K562 (cell line): Measurements from ENCODE around the gene CAPN6. TPM values are rescaled to one million over a fixed set of nuclear protein-coding genes. Genes with fewer than 3 reads are reported as not detected.

Experiments
- ATAC-seq: fragments of 200-7000 bp; cut with Tn5 transposase; 3 replicates; pipeline ENCODE4 v1.9.1; 2020; ENCODE audit warnings: moderate library complexity
- BruUV-seq: library from RNA; stranded (reverse); fragments of 400-500 nt; replicated peaks from 2 replicates; lab custom pipeline; 2021; lab: Mats Ljungman, UMichigan
- CTCF ChIA-PET: fragments of 300-600 bp; formaldehyde crosslinking; extraction: SDS; loops from one replicate; lab custom pipeline; 2021; ENCODE audit warnings: low intra/inter-chr PET ratio; lab: Yijun Ruan, JAX
- POLR2A ChIA-PET: fragments of 300-600, 350-650 bp; sonication (Branson Sonifier 250); formaldehyde crosslinking; extraction: SDS; loops from one replicate; lab custom pipeline; 2021; ENCODE audit warnings: antibody characterized with exemption, inconsistent platforms; lab: Yijun Ruan, JAX
- DNase-seq, 4 experiments: peaks; one replicate each; pipeline versions ENCODE4 v3.0.0 to v3.0.0-alpha.2; 2011 to 2018; ENCODE audit warnings: low spot score in 3 of 4, mixed read lengths in 3 of 4; ENCODE audit errors: extremely low read depth in 1 of 4
- FAIRE-seq: peaks from 2 replicates; lab custom pipeline; 2011; peaks lifted over from hg19 to GRCh38; lab: Jason Lieb, UNC
- H2AFZ ChIP-seq: 2 replicates; pipeline ENCODE4 v1.6.0; 2011; ENCODE audit warnings: low read depth, low read length, control low read depth, inconsistent platforms
- H3K27ac ChIP-seq: fragments of 200-600 bp; 3 replicates; pipeline ENCODE4 v1.8.0; 2011; ENCODE audit warnings: low read depth, mild to moderate bottlenecking, control low read depth, inconsistent platforms, low read length, moderate library complexity, mixed read lengths; ENCODE audit errors: extremely low read depth
- H3K27me3 ChIP-seq, 2 experiments: fragments of 300-600 bp in 1 of 2; 2 replicates in 1 of 2; 3 replicates in 1 of 2; pipeline versions ENCODE4 v1.6.0 to v1.8.0; 2011; ENCODE audit warnings: inconsistent platforms in 2 of 2, low read length in 2 of 2, mild to moderate bottlenecking in 1 of 2, mixed read lengths in 1 of 2, moderate library complexity in 1 of 2; ENCODE audit not compliant: control insufficient read depth in 2 of 2, insufficient read depth in 2 of 2
- H3K36me3 ChIP-seq: fragments of 300-600 bp; 3 replicates; pipeline ENCODE4 v1.8.0; 2011; ENCODE audit warnings: mild to moderate bottlenecking, low read length, inconsistent platforms; ENCODE audit not compliant: control insufficient read depth, insufficient read depth
- H3K4me1 ChIP-seq, 2 experiments: fragments of 200-600 bp in 1 of 2; replicated peaks in 1 of 2; 2 replicates in 1 of 2; 3 replicates in 1 of 2; pipeline versions ENCODE4 v1.5.1 to v1.8.0; 2011; ENCODE audit warnings: inconsistent platforms in 2 of 2, low read length in 2 of 2, mild to moderate bottlenecking in 1 of 2, mixed read lengths in 1 of 2, moderate library complexity in 1 of 2; ENCODE audit not compliant: control insufficient read depth in 2 of 2, insufficient read depth in 2 of 2
- H3K4me2 ChIP-seq: 2 replicates; pipeline ENCODE4 v1.6.1; 2011; ENCODE audit warnings: low read length, control low read depth, inconsistent platforms, mixed read lengths; ENCODE audit not compliant: insufficient read depth
- H3K4me3 ChIP-seq: fragments of 200-600 bp; sonication (generic), shearing (Covaris generic); 2 replicates; pipeline ENCODE4 v1.5.1; 2016; ENCODE audit warnings: control low read depth, inconsistent platforms
- H3K79me2 ChIP-seq: fragments of 200-600 bp; 3 replicates; pipeline ENCODE4 v1.8.0; 2011; ENCODE audit warnings: low read length, inconsistent platforms; ENCODE audit not compliant: control insufficient read depth, insufficient read depth
- H3K9ac ChIP-seq, 2 experiments: 2 replicates each; pipeline versions ENCODE4 v1.6.0 to v1.6.1; 2011; ENCODE audit warnings: low read depth in 2 of 2, low read length in 2 of 2, control low read depth in 1 of 2, inconsistent platforms in 1 of 2, mild to moderate bottlenecking in 1 of 2, mixed read lengths in 1 of 2; ENCODE audit not compliant: insufficient read depth in 1 of 2
- H3K9me1 ChIP-seq: one replicate; pipeline ENCODE4 v1.6.0; 2011; ENCODE audit warnings: inconsistent platforms, mild to moderate bottlenecking, low read length, moderate library complexity; ENCODE audit not compliant: control insufficient read depth, insufficient read depth
- H3K9me3 ChIP-seq: replicated peaks from 2 replicates; pipeline ENCODE4 v1.5.1; 2011; ENCODE audit warnings: low read depth, low read length, inconsistent platforms; ENCODE audit not compliant: control insufficient read depth, insufficient read depth
- H4K20me1 ChIP-seq: replicated peaks from 2 replicates; pipeline ENCODE4 v1.6.1; 2011; ENCODE audit warnings: low read length, inconsistent platforms, mixed read lengths; ENCODE audit not compliant: control insufficient read depth, insufficient read depth
- FOXA3 ChIP-seq, 2 experiments: fragments of 450-650 bp in 1 of 2; sonication (generic) in 1 of 2; formaldehyde crosslinking; IDR thresholded peaks in 1 of 2; conservative IDR thresholded peaks in 1 of 2; 2 replicates each; pipeline versions ENCODE4 v1.4.0 to v1.8.0; 2020 to 2022; ENCODE audit warnings: mild to moderate bottlenecking in 2 of 2, missing genetic modification reagents in 1 of 2
- FOXP1 ChIP-seq: sonication (generic); formaldehyde crosslinking; IDR thresholded peaks from 2 replicates; pipeline ENCODE4 v1.8.0; 2022; ENCODE audit warnings: mild to moderate bottlenecking, missing genetic modification reagents
- GABPB1 ChIP-seq: sonication (generic); formaldehyde crosslinking; IDR thresholded peaks from 2 replicates; pipeline ENCODE4 v1.8.0; 2022; ENCODE audit warnings: mild to moderate bottlenecking, missing genetic modification reagents
- HMGXB4 ChIP-seq: sonication (generic); formaldehyde crosslinking; IDR thresholded peaks from 2 replicates; pipeline ENCODE4 v1.8.1; 2023; ENCODE audit warnings: mild to moderate bottlenecking, missing genetic modification reagents
- IRF1 ChIP-seq: sonication (generic); formaldehyde crosslinking; IDR thresholded peaks from 2 replicates; pipeline ENCODE4 v1.8.0; 2022; ENCODE audit warnings: missing genetic modification reagents, mild to moderate bottlenecking, borderline replicate concordance
- NFIC ChIP-seq: fragments of 450-650 bp; IDR thresholded peaks from 2 replicates; pipeline ENCODE4 v1.6.1; 2017; ENCODE audit warnings: mild to moderate bottlenecking, inconsistent platforms
- RBM34 ChIP-seq: fragments of 200-400 bp; formaldehyde crosslinking; IDR thresholded peaks from 2 replicates; pipeline ENCODE4 v1.6.1; 2018; ENCODE audit warnings: low read length, borderline replicate concordance; ENCODE audit not compliant: insufficient read depth
- TCF7L2 ChIP-seq: fragments of 150-350 bp; IDR thresholded peaks from 2 replicates; pipeline ENCODE4 v1.6.1; 2016; ENCODE audit warnings: low read depth, mild to moderate bottlenecking, low read length, moderate library complexity
- ZNF143 ChIP-seq: sonication (generic); formaldehyde crosslinking; IDR thresholded peaks from 2 replicates; pipeline ENCODE4 v1.9.0; 2022; ENCODE audit warnings: mild to moderate bottlenecking, missing genetic modification reagents
- WGBS: fragments of 100-300 bp; shearing (Covaris generic); methylation state at CpG from one replicate; pipeline ENCODE4 v1.1.6; 2016; ENCODE audit warnings: low coverage, mixed read lengths; ENCODE audit not compliant: insufficient coverage; ENCODE audit errors: missing lambda C conversion rate; 5-methylcytosine and 5-hydroxymethylcytosine counted together
- in situ Hi-C: fragments of 300-500 bp; cut with MboI; formaldehyde crosslinking; loops from 4 replicates; pipeline ENCODE4 v1.15.0; 2018; ENCODE audit warnings: inconsistent platforms, mixed read lengths
- intact Hi-C: fragments of 100-400 bp; cut with micrococcal nuclease; formaldehyde crosslinking; loops from 2 replicates; pipeline ENCODE4 v1.14.2; 2022
- polyA plus RNA-seq, 8 experiments: library from polyadenylated mRNA; depleted of rRNA in 4 of 8; stranded (reverse) in 5 of 8; unstranded in 3 of 8; fragments of >200 nt; fragmentation: Nextera tagmentation in 2 of 8; fragmentation: Illumina TruSeq in 1 of 8; extraction: Ambion mirVana in 2 of 8; extraction: Trizol in 1 of 8; gene quantifications; 2 replicates each; pipeline versions ENCODE4 v1.2.1 to v1.2.3, GENCODE V29; 2011 to 2014; ENCODE audit warnings: inconsistent platforms in 1 of 8, missing spikeins in 1 of 8
- total RNA-seq, 7 experiments: library from RNA; depleted of rRNA in 6 of 7; stranded (reverse); fragments of >200 nt in 6 of 7; fragmentation: Illumina TruSeq in 2 of 7; extraction: Trizol in 2 of 7; gene quantifications; 2 replicates each; pipeline versions ENCODE4 v1.2.1 to v1.2.3, GENCODE V29; 2011 to 2021; ENCODE audit warnings: low replicate concordance in 1 of 7
- TF ChIP-seq, protein P1 (sequence below): fragments of 450-650 bp; IDR thresholded peaks from 2 replicates; pipeline ENCODE4 v1.6.1; 2016; ENCODE audit warnings: missing biosample characterization, missing genetic modification characterization
- TF ChIP-seq, protein P2 (sequence below): fragments of 250-450 bp; sonication (Bioruptor Pico); IDR thresholded peaks from 2 replicates; pipeline ENCODE4 v1.8.0; 2021; ENCODE audit warnings: borderline replicate concordance, mild to moderate bottlenecking, moderate library complexity; ENCODE audit not compliant: poor library complexity, severe bottlenecking

CAPN6 gene
- total and polyA plus RNA-seq, 9 of the 15 experiments (the other 6 are each of a cell fraction or from before 2014, with no cell fraction given) = 0.11 TPM; not detected in 8

DNA sequence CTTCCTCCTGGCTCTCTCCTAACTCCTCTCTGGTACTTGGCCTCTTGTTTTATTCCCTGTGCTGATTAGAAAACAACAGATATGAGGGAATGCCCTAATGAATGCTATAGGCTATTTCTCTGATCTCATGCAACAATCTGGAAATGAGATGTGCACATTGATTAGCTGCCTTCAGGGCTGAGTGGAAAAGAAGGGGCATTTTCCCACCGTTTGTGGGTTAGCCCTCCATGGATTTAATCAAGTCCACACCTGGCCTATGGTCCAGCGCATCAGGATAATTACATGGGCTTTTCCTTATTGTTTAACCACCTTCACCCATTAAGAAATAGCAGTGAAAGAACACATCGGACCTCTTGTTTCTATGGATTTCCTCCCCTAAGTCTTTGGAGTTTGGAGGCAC is 70.0 kb downstream of the CAPN6 start:
- ChIA-PET CTCF (no interaction called here), POLR2A (no interaction called here)
- ATAC-seq (no peak), FAIRE-seq (no peak), DNase-seq (no peak)
- TF ChIP-seq TCF7L2 (no peak), IRF1 (CRISPR knock-in tag) (no peak), ZNF143 (no peak), GABPB1 (CRISPR knock-in tag) (no peak), FOXA3 (CRISPR knock-in tag; conservative IDR thresholded peaks at IDR 0.05 in 1 of 2, IDR thresholded peaks at IDR 0.05 in 1 of 2) (no peak), HMGXB4 (CRISPR knock-in tag) (no peak), RBM34 (no peak), NFIC (no peak), FOXP1 (no peak)
- TF ChIP-seq, protein P1, sequence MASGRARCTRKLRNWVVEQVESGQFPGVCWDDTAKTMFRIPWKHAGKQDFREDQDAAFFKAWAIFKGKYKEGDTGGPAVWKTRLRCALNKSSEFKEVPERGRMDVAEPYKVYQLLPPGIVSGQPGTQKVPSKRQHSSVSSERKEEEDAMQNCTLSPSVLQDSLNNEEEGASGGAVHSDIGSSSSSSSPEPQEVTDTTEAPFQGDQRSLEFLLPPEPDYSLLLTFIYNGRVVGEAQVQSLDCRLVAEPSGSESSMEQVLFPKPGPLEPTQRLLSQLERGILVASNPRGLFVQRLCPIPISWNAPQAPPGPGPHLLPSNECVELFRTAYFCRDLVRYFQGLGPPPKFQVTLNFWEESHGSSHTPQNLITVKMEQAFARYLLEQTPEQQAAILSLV (tag) = no peak
- TF ChIP-seq, protein P2, sequence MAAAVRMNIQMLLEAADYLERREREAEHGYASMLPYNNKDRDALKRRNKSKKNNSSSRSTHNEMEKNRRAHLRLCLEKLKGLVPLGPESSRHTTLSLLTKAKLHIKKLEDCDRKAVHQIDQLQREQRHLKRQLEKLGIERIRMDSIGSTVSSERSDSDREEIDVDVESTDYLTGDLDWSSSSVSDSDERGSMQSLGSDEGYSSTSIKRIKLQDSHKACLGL (CRISPR knock-in tag) = no peak
- Histone ChIP-seq H3K79me2 (no peaks in the 10 kb centered on the region), H3K4me1 (no peaks in the 10 kb centered on the region), H4K20me1 (no peaks in the 10 kb centered on the region), H3K4me3 (no peak overlapping the region), H3K9me3 (no peaks in the 10 kb centered on the region), H3K9ac (no peak overlapping the region), H3K36me3 (no peaks in the 10 kb centered on the region), H3K4me2 (no peak overlapping the region), H3K27me3 (no peaks in the 10 kb centered on the region), H2AFZ (no peak overlapping the region), H3K9me1 (no peaks in the 10 kb centered on the region), H3K27ac (no peak overlapping the region)
- intact Hi-C loops = no loop called here
- WGBS = 0% methylated on average over 3 of the region's 3 CpGs
- in situ Hi-C loops = no loop called here
- no TSS peak for BruUV-seq
